Activated CD4-positive, CD25-positive, alpha-beta regulatory T cell treated with anti-CD3 and anti-CD28 coated beads, Interleukin-2, amount 50 U/mL, for 24 hours (primary cell): Measurements from ENCODE around the gene TIMM10.

Experiments used
- ATAC-seq, 2 donors: fragments of 150-1000 bp; cut with Tn5 transposase; one replicate each; pipeline ENCODE4 v1.10.0; 2021; ENCODE audit warnings: mild to moderate bottlenecking in 1 of 2, moderate library complexity in 1 of 2

TIMM10 gene

GRCh38 chr11:57530596-57531507 is at the start of gene TIMM10:
Gene TIMM10 (minus strand): TSS chr11:57530754. CDS start chr11:57530189, 565 bp downstream.
- ATAC-seq, result peak; percentile 99

- no peak for ATAC-seq
Measured at GRCh38 chr11:57574061-57574460, 43.5 kb upstream of the TIMM10 start.

GRCh38 chr11:57571606-57572005 is 41.1 kb upstream of the TIMM10 start:
- no peak for ATAC-seq

GRCh38 chr11:57568330-57568766 is 37.8 kb upstream of the TIMM10 start:
- ATAC-seq, result peak; percentile 4 to 7

- ATAC-seq, result peak; percentile 76 to 78
Measured at GRCh38 chr11:57567515-57568329, 37.2 kb upstream of the TIMM10 start, which contains the start of gene UBE2L6. Gene UBE2L6 (minus strand): TSS chr11:57567672. CDS start chr11:57567611, 61 bp downstream.

- ATAC-seq, result no peak
Measured at GRCh38 chr11:57566905-57567514, 36.5 kb upstream of the TIMM10 start.

GRCh38 chr11:57566005-57566904 is 35.7 kb upstream of the TIMM10 start:
- peak; percentile 37 to 42 for ATAC-seq

GRCh38 chr11:57562596-57562995 is 32.0 kb upstream of the TIMM10 start:
- no peak for ATAC-seq

- ATAC-seq, result no peak
Measured at GRCh38 chr11:57560146-57560545, 29.6 kb upstream of the TIMM10 start.

- ATAC-seq, result no peak
Measured at GRCh38 chr11:57556041-57556440, 25.5 kb upstream of the TIMM10 start.

- no peak for ATAC-seq
Measured at GRCh38 chr11:57555393-57555792, 24.8 kb upstream of the TIMM10 start.

- ATAC-seq, result no peak
Measured at GRCh38 chr11:57552479-57552878, 21.9 kb upstream of the TIMM10 start.

GRCh38 chr11:57551941-57552340 is 21.4 kb upstream of the TIMM10 start:
- ATAC-seq, result no peak

GRCh38 chr11:57549983-57550382 is 19.4 kb upstream of the TIMM10 start:
- no peak for ATAC-seq

GRCh38 chr11:57547854-57548377 is 17.4 kb upstream of the TIMM10 start:
- peak; percentile 23 to 59 for ATAC-seq

GRCh38 chr11:57546869-57547475 is 16.4 kb upstream of the TIMM10 start:
- peak; percentile 32 to 36 for ATAC-seq

GRCh38 chr11:57546451-57546850 is 15.9 kb upstream of the TIMM10 start:
- no peak for ATAC-seq

- ATAC-seq, result no peak
Measured at GRCh38 chr11:57545883-57546282, 15.3 kb upstream of the TIMM10 start.

GRCh38 chr11:57544566-57544965 is 14.0 kb upstream of the TIMM10 start:
- no peak for ATAC-seq

- ATAC-seq, result no peak
Measured at GRCh38 chr11:57543593-57543992, 13.0 kb upstream of the TIMM10 start.

- no peak for ATAC-seq
Measured at GRCh38 chr11:57542582-57542981, 12.0 kb upstream of the TIMM10 start.
